GM12874 (cell line): Measurements from ENCODE around the gene SLC12A9.

ENCODE experiments used
- TF ChIP-seq, protein P1 (sequence below): IDR thresholded peaks from 2 replicates; pipeline ENCODE4 v1.5.1; 2011; ENCODE audit warnings: low read depth, mild to moderate bottlenecking, control low read depth, low read length, moderate library complexity; ENCODE audit not compliant: insufficient read depth

SLC12A9 gene

DNA sequence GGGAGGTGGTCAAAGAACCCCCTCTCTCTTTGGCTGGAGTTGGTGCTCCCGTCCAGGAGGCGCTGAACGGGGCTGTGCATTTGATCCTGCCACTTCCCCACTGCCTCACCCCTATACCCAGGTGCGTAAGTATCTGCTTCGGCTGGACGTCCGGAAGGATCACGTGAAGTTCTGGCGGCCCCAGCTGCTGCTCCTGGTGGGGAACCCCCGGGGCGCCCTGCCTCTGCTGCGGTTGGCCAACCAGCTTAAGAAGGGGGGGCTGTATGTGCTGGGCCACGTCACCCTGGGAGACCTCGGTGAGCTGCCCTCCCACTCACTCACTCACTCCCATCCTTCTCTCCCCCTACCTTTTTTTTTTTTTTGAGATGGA lies 9.1 kb downstream of the SLC12A9 start:
- TF ChIP-seq, protein P1, sequence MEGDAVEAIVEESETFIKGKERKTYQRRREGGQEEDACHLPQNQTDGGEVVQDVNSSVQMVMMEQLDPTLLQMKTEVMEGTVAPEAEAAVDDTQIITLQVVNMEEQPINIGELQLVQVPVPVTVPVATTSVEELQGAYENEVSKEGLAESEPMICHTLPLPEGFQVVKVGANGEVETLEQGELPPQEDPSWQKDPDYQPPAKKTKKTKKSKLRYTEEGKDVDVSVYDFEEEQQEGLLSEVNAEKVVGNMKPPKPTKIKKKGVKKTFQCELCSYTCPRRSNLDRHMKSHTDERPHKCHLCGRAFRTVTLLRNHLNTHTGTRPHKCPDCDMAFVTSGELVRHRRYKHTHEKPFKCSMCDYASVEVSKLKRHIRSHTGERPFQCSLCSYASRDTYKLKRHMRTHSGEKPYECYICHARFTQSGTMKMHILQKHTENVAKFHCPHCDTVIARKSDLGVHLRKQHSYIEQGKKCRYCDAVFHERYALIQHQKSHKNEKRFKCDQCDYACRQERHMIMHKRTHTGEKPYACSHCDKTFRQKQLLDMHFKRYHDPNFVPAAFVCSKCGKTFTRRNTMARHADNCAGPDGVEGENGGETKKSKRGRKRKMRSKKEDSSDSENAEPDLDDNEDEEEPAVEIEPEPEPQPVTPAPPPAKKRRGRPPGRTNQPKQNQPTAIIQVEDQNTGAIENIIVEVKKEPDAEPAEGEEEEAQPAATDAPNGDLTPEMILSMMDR: no peak

DNA sequence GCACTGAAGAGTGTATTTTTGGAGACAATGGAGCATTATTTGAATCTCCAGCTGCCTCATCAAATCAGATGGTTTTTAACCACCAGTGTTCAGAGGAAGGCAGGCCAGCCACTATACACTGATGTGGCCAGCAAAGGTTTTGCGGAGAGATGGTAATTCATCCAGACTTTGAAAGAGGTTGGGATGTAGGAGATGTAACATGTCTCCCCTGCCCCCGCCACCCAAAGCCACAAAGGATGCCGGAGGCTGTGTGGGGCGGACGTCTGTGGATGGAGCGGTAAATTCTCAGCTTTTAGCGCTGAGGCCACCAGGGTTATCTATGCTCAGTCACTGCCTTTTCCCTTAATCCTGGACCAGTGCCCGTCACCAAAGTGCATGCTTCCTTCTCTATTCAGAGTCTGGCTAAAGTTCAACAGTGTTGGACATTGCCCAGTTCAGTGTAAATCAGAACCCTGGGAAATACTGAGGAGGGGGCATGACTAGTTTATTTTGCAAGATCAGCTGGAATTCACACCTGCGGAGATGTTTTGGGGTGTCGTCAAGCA lies 11.0 kb downstream of the SLC12A9 start:
- TF ChIP-seq, protein P1: no peak

DNA sequence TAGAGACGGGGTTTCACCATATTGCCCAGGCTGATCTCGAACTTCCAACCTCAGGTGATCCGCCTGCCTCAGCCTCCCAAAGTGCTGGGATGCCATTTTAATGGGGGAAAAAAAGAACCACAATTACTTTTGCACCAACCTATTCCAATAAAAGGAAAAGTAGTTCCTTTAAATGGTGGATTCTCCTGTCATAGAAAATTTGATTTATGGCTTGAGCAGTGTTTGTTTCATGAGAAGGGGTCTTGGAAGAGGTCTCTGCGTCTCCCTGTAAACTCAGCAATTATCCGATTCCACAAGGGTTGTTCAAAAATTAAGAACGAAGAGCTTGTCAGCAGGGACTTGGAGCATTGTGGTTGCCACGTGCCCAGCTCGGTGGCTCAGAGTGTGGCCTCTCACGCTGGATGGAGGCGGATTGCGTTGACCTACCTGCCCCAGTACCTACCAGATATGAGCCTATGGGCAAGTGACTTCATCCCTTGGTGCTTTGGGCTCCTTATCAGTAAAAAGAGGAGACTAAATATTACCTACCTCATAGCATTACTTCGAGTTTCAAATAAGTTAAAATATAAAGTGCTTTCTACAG lies 11.8 kb downstream of the SLC12A9 start:
- TF ChIP-seq, protein P1: no peak

DNA sequence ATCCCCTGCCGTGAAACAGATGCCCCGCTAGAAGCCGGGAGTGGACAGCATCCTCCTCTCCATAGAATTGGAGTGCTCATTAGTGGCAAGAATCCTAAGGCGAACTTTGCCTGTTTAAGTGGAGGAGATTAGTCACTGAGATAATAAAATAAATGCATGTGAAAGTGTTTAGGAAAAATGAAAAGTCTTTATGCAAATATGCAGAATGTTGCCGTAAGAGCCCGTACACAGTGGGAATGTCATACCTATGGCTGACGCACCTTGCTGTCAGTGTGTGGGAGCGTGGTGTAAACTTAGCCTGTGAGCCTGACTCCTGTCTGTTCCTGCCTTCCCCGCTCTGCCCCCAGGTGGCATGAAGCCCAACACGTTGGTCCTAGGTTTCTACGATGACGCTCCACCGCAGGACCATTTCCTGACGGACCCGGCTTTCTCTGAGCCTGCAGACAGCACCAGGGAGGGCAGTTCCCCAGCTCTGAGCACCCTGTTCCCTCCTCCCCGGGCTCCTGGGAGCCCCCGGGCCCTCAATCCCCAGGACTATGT lies 12.9 kb downstream of the SLC12A9 start:
- TF ChIP-seq, protein P1: 0 out of 2 replicates have a peak, but pooled peaks have one; percentile 5

DNA sequence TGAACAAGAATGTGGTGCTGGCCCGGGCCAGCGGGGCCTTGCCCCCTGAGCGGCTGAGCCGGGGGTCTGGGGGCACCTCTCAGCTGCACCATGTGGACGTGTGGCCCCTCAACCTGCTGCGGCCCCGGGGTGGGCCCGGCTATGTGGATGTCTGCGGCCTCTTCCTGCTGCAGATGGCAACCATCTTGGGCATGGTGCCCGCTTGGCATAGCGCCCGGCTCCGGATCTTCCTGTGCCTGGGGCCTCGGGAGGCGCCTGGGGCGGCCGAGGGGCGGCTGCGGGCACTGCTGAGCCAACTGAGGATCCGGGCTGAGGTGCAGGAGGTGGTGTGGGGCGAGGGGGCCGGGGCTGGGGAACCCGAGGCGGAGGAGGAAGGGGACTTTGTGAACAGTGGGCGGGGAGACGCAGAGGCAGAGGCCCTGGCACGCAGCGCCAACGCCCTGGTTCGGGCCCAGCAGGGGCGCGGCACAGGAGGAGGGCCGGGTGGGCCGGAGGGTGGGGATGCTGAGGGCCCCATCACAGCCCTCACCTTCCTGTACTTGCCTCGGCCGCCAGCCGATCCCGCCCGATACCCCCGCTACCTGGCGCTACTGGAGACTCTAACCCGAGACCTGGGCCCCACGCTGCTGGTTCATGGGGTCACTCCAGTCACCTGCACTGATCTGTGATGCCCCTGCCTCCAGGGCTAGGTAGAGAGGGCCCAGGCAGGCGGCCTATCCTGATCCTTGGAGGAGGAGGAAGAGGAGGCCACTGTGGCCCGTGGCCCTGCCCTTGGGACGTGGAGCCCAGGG lies 13.6 kb downstream of the SLC12A9 start:
- TF ChIP-seq, protein P1: no peak

DNA sequence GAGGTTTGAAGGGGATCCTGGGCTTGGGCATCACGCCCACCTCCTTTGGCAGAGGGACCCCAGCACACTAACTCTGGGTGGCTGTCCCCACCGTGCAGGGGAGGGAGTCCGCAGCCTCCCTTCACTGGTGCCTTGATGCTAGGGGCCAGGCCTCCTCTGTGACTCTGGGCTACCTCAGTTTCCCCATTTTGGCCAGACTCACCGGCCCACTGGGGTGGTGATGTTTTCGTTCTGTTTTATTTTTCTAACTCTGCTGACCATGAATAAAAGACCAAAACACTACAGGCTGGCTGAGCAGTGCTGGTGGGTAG lies 14.2 kb downstream of the SLC12A9 start:
- TF ChIP-seq, protein P1: no peak

DNA sequence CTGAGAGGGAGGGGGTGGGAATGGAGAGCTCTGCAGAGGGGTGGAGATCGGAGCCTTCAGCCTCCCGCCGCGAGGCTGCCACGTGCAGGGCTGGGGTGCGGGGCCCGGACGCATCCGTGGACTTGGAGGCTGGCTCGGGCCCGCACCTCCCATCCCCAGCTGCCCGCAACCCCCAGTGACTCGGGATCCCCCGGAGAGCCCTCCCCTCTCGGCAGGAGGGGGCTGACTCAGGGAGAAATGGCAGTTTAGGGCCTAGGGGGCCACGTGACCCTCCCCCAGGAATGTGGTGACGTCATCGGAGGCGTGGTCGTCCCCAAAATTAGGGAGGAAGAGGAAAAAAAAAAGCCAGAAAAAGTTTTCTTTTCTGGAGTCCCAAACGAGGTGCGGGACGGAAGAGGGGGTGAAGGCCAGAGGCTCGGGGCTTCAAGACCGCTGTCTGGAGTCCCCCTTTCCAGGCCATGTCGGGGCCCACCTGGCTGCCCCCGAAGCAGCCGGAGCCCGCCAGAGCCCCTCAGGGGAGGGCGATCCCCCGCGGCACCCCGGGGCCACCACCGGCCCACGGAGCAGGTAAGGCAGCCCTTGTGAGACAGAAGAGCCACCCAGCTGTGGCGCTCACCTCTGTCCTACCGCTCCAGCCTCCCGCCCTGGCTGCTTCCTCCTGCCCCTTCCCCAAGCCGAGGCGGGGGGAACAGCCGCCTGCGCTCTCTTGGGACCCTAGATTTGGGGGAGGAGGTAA lies 14.7 kb downstream of the SLC12A9 start, which contains the start of gene TRIP6:
TSS of gene TRIP6 (plus strand) at position 348 of the 736 bp plus-strand sequence. CDS start at position 459, 111 bp downstream.
- TF ChIP-seq, protein P1: no peak
